HG02798 (cell line): Measurements from ENCODE around the gene DDX39A.
"Not testable (repeated sequence)": the region's sequence is repeated elsewhere in the genome, so short reads cannot be mapped to it uniquely, and the experiment has no call there.

Experiments
- ATAC-seq: cut with Tn5 transposase; IDR thresholded peaks from one replicate; pipeline ENCODE4 v1.9.1; 2021; ENCODE audit warnings: mild to moderate bottlenecking; ENCODE audit not compliant: unreplicated experiment, poor library complexity

DDX39A gene

DNA sequence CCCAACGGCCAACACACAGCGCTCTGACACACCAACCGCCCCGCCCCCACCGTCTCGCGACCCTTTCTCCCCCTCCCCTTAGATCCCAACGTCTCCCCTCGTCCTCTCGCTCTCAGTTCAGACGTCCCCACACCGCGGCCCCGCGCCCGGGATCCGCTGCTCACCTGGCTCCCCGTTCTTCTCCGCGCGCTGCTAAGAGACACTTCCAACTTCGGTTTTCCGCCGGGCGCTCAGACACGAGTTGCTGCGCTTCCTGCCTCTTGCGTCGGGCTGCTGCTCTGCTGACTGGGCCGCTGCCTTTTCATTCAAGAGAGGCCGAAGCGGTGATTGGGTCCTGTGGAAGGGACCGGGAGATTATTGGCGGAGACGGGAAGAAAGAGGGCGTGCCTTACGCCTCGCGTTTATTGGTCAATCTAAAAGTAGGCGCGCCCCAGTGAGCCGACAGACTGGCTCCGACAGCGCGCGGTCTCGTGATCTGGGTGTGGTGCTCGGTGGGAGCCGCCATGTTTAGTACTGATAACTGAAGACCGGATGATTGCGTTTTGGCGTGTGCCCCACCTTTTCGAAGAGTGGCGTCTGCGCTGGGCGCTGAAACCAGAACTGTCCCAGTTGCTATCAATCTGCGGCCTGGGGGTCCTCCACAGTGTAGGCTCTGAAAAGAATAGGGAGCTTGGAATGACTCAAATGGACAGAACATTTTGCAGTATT is at the start of gene DDX39A:
TSS of gene DDX39A (minus strand) at position 236 of the 708 bp plus-strand sequence. CDS start 6,121 bp downstream, outside the sequence.
- peak; percentile 95 for ATAC-seq

DNA sequence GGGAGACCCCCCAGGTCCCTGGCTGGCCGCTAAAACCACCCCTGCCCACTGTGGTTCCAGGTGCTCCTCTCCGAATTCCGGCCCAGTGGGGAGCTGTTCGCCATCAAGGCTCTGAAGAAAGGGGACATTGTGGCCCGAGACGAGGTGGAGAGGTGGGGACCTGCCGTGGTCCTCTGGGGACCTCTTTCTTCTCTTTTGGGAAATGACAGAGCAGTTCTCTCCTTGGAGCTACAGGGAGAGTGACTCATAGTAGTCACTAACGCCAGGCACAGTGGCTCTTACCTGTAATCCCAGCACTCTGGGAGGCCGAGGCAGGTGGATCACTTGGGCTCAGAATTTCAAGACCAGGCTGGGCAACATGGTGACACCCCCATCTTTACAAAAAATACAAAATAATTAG is 48.7 kb upstream of the DDX39A start:
- no peak for ATAC-seq

- no peak for ATAC-seq
Observed at GRCh38 chr19:14467391-14467790, 48.2 kb upstream of the DDX39A start.

DNA sequence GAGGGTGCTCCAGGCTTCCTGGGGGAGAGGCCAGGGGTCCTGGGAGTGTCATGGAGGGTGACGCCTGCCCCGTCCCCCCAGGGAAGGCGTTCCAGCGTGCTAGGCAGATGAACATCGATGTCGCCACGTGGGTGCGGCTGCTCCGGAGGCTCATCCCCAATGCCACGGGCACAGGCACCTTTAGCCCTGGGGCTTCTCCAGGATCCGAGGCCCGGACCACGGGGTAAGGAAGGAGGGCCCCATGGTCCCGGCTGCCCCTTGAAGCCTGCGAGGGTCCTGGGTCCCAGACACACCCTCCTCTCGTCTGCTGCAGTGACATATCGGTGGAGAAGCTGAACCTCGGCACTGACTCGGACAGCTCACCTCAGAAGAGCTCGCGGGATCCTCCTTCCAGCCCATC is 44.6 kb upstream of the DDX39A start:
- no peak for ATAC-seq

- not testable (repeated sequence) for ATAC-seq
Observed at GRCh38 chr19:14462401-14462800, 43.3 kb upstream of the DDX39A start.

- ATAC-seq = no peak
Observed at GRCh38 chr19:14460935-14461334, 41.8 kb upstream of the DDX39A start.

DNA sequence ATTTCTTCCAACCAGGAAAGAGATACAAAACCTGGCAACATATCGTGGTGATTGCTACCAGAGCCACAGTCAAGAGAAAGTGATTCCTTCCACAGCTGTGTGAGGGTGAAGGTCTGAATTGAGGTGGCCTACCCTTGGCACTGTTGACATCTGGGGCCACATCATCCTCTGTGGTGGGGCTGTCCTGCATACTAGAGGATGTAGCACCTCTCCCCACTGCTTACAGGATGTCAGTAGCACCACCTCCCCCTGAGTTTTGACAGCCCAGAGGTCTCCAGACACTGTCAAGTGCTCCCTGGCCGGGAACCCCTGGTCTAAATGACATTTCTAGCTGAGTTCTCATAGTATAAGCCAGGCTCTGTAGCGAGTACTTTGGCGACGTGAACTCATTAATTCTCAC is 40.6 kb upstream of the DDX39A start:
- ATAC-seq = no peak

DNA sequence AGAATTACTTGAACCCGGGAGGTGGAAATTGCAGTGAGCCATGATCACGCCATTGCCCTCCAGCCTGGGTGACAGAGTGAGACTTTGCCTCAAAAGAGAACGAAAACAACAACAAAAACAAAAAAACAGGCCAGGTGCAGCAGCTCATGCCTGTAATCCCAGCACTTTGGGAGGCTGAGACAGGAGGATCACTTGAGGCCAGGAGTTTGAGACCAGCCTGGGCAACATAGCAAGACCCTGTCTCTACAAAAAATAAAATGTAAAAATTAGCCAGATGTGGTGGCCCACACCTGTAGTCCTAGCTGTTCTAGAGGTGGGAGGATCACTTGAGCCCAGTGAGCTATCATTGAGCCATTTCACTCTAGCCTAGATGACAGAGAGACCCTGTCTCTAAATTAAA is 33.2 kb upstream of the DDX39A start:
- not testable (repeated sequence) for ATAC-seq

DNA sequence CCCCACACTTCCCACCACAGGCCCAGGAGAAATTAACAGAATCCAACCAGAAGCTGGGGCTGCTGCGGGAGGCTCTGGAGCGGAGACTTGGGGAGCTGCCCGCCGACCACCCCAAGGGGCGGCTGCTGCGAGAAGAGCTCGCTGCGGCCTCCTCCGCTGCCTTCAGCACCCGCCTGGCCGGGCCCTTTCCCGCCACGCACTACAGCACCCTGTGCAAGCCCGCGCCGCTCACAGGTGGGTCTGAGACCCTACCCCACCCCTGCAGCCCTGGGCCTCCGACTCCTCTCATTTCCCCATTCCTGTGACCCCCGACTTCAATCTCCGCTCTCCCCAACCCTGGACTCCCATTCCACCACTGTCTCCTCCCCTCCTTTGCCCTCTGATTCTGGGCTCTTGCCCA is 31.7 kb upstream of the DDX39A start:
- no peak for ATAC-seq

GRCh38 chr19:14450168-14450874 is 31.2 kb upstream of the DDX39A start:
- no peak for ATAC-seq

DNA sequence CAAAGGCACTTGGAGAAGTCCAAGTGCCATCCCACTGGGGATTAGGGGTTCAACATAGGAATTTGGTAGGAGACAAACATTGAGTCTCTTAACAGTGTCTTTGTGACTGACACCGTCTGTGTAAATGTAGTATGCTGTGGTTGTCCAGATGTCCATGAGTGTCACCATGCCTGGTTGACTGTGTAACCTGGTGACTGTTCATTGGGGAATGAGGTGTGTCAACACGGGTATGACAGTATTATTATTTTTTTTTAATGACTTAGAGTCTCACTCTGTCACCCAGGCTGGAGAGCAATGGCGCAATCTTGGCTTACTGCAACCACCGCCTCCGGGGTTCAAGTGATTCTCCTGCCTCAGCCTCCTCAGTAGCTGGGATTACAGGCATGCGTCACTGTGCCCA is 30.2 kb upstream of the DDX39A start:
- ATAC-seq = no peak

DNA sequence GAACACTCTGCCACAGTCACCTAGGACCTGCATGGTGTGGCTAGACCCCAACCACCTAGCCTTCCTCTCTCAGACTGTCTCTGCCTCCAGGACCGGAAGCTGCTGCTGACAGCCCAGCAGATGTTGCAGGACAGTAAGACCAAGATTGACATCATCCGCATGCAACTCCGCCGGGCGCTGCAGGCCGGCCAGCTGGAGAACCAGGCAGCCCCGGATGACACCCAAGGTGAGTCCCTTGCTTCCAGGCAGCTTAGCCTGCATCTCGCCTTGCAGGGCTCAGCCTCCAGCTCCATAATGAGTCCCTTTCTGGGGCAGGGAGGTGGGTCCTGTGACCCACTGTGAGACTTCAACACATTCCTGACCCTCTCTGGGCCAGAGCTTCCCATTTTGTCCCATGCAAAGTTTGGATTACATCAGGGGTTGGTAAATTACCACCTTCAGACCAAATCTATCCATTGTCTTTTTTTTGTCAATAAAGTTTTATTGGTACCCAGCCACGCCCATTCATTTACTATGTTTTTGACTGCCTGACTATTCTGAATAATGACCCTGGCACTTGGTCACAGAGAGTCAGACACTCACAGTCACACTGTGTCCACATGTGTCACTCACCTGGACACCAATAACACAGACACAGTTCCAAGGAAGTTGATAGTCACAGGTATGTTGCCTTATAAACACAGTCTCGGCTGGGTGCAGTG is 27.3 kb upstream of the DDX39A start:
- no peak for ATAC-seq

GRCh38 chr19:14443632-14444216 is 24.6 kb upstream of the DDX39A start:
- no peak for ATAC-seq

- ATAC-seq = no peak
Observed at GRCh38 chr19:14442891-14443631, 23.9 kb upstream of the DDX39A start.

GRCh38 chr19:14441041-14441938 is 22.1 kb upstream of the DDX39A start:
- no peak for ATAC-seq

GRCh38 chr19:14440049-14440448 is 20.9 kb upstream of the DDX39A start:
- peak; percentile 92 for ATAC-seq

DNA sequence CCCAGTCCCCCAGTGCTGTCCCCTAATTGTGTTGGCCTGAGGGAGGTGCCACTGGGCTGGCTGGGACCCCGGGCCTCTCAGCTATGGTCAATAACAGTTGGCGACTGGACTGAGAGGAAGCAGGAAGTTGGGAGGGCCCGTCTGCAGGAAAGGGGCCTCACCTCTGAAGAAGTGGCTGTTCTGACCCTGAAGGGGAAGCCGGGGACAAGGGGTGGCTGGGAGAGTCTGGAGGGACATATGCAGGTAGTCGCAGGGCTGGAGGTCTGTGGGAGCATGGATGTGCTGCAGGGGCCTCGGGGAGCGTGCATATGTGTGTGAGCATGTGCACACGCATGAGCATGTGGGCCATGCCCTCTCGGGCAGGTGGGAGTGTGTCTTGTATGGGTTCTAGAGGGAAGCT is 19.9 kb upstream of the DDX39A start:
- no peak for ATAC-seq

GRCh38 chr19:14437578-14438140 is 18.5 kb upstream of the DDX39A start:
- no peak for ATAC-seq
